ENCODE measurements around the gene HCAR3.

GRCh38 chr12:122722387-122722786, 5.8 kb upstream of the HCAR3 start:
- TF ChIP-seq RAD21 (conservative IDR thresholded peaks at IDR 0.05): no peak
- no peak for TF ChIP-seq CTCF (IDR thresholded peaks at IDR 0.05; ENCODE audit: poor library complexity, severe bottlenecking)
- no peak for TF ChIP-seq EZH2 (IDR thresholded peaks at IDR 0.05; ENCODE audit: borderline replicate concordance, insufficient read depth, low read length, poor library complexity, severe bottlenecking)
- no peak for TF ChIP-seq TAF1 (IDR thresholded peaks at IDR 0.05; ENCODE audit: low read depth)
- no peak for TF ChIP-seq POLR2AphosphoS5 (IDR thresholded peaks at IDR 0.05)
- TF ChIP-seq EP300 (conservative IDR thresholded peaks at IDR 0.05; ENCODE audit: poor library complexity, severe bottlenecking): no peak
- no peak for TF ChIP-seq REST (IDR thresholded peaks at IDR 0.05; ENCODE audit: borderline replicate concordance)
